ENCODE data around the gene CERS6.

CERS6 gene

GRCh38 chr2:168814046-168814445 lies 358.0 kb downstream of the CERS6 start:
- no peak for TF ChIP-seq CTCF (IDR thresholded peaks at IDR 0.05; ENCODE audit: low read depth, low read length)
- Histone ChIP-seq H3K9me3 (ENCODE audit: severe bottlenecking) (no peaks in the 10 kb centered on the region), H3K36me3 (no peaks in the 10 kb centered on the region), H3K27me3 (ENCODE audit: insufficient read depth, low read depth, severe bottlenecking) (no peaks in the 10 kb centered on the region), H3K4me3 (ENCODE audit: low read depth, low read length) (no peak overlapping the region), H3K27ac (no peak overlapping the region)
- no peak for DNase-seq

- DNase-seq, result no peak
- Histone ChIP-seq H3K4me3 (ENCODE audit: low read depth, low read length) (no peak overlapping the region), H3K27me3 (ENCODE audit: insufficient read depth, low read depth, severe bottlenecking) (no peaks in the 10 kb centered on the region), H3K9me3 (ENCODE audit: severe bottlenecking) (no peaks in the 10 kb centered on the region), H3K36me3 (no peaks in the 10 kb centered on the region), H3K27ac (no peak overlapping the region)
- no peak for TF ChIP-seq CTCF (IDR thresholded peaks at IDR 0.05; ENCODE audit: low read depth, low read length)
Observed at GRCh38 chr2:168814939-168815907, 359.2 kb downstream of the CERS6 start.

- DNase-seq, result no peak
- Histone ChIP-seq H3K36me3 (no peaks in the 10 kb centered on the region), H3K9me3 (ENCODE audit: severe bottlenecking) (no peaks in the 10 kb centered on the region), H3K4me3 (ENCODE audit: low read depth, low read length) (no peak overlapping the region), H3K27ac (no peak overlapping the region), H3K27me3 (ENCODE audit: insufficient read depth, low read depth, severe bottlenecking) (no peaks in the 10 kb centered on the region)
- no peak for TF ChIP-seq CTCF (IDR thresholded peaks at IDR 0.05; ENCODE audit: low read depth, low read length)
Observed at GRCh38 chr2:168816369-168816768, 360.3 kb downstream of the CERS6 start.

GRCh38 chr2:168819050-168819715 lies 363.1 kb downstream of the CERS6 start:
- H3K27me3 ChIP-seq (ENCODE audit: insufficient read depth, low read depth, severe bottlenecking), result no peaks in the 10 kb centered on the region
- no peaks in the 10 kb centered on the region for H3K9me3 ChIP-seq (ENCODE audit: severe bottlenecking)
- TF ChIP-seq CTCF (IDR thresholded peaks at IDR 0.05; ENCODE audit: low read depth, low read length), result no peak
- H3K27ac ChIP-seq, result no peak overlapping the region
- no peak overlapping the region for H3K4me3 ChIP-seq (ENCODE audit: low read depth, low read length)
- DNase-seq, result no peak
- no peaks in the 10 kb centered on the region for H3K36me3 ChIP-seq

- H3K27ac ChIP-seq, result no peak overlapping the region
- no peaks in the 10 kb centered on the region for H3K9me3 ChIP-seq (ENCODE audit: severe bottlenecking)
- H3K27me3 ChIP-seq (ENCODE audit: insufficient read depth, low read depth, severe bottlenecking), result no peaks in the 10 kb centered on the region
- no peak for DNase-seq
- TF ChIP-seq CTCF (IDR thresholded peaks at IDR 0.05; ENCODE audit: low read depth, low read length), result no peak
- H3K4me3 ChIP-seq (ENCODE audit: low read depth, low read length), result no peak overlapping the region
- H3K36me3 ChIP-seq, result no peaks in the 10 kb centered on the region
Observed at GRCh38 chr2:168819829-168820489, 363.9 kb downstream of the CERS6 start.
